ENCODE measurements around the gene RAD52. TPM values are rescaled to one million over a fixed set of nuclear protein-coding genes. Genes with fewer than 3 reads are reported as not detected.

RAD52 gene
- total RNA-seq, 1 donor = 10.8 TPM

DNA sequence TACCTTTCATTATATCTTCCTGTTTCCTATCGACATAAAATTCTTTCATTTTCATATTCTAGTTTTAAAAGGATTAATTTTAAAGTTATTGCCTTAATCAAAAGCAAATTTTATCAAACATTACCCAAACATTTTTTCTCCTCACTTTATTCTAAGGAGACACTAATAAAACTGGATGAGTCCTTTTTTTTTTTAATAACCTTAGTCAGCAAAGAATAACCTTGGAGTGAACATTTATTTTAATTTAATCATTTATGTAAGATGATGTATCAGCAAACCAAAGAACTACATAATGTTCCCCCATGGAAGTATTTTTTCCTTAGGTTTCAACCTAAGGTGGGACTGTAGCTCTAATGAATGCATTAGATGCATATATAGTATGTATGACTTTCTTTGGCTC, 83.9 kb downstream of the RAD52 start:
- H3K4me3 ChIP-seq (ENCODE audit: low read depth, low read length) = no peak overlapping the region
- no peak for DNase-seq (ENCODE audit: low read depth)
- TF ChIP-seq, protein P1, sequence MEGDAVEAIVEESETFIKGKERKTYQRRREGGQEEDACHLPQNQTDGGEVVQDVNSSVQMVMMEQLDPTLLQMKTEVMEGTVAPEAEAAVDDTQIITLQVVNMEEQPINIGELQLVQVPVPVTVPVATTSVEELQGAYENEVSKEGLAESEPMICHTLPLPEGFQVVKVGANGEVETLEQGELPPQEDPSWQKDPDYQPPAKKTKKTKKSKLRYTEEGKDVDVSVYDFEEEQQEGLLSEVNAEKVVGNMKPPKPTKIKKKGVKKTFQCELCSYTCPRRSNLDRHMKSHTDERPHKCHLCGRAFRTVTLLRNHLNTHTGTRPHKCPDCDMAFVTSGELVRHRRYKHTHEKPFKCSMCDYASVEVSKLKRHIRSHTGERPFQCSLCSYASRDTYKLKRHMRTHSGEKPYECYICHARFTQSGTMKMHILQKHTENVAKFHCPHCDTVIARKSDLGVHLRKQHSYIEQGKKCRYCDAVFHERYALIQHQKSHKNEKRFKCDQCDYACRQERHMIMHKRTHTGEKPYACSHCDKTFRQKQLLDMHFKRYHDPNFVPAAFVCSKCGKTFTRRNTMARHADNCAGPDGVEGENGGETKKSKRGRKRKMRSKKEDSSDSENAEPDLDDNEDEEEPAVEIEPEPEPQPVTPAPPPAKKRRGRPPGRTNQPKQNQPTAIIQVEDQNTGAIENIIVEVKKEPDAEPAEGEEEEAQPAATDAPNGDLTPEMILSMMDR (IDR thresholded peaks at IDR 0.05; ENCODE audit: insufficient read depth, low read length) = no peak

DNA sequence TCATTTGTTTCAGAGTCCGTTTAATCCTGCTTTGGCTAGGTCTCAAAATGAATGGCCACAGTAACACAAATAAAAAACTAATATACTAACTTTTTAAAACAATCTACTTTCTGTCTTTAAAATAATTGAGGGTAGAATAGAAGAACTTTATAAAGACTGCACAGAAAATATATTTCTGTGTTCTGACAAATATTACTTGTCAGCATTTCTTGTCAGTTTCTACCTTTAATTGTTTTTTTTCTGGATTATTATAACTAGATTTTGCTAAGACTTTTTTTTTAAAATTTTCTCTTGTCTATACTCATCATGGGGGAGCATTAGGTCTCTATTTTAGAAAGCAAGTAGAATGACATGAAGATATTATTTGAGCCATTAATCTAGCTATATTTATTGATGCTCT, 86.2 kb downstream of the RAD52 start:
- DNase-seq (ENCODE audit: low read depth) = no peak
- TF ChIP-seq, protein P1 (IDR thresholded peaks at IDR 0.05; ENCODE audit: insufficient read depth, low read length) = no peak
- no peak overlapping the region for H3K4me3 ChIP-seq (ENCODE audit: low read depth, low read length)

DNA sequence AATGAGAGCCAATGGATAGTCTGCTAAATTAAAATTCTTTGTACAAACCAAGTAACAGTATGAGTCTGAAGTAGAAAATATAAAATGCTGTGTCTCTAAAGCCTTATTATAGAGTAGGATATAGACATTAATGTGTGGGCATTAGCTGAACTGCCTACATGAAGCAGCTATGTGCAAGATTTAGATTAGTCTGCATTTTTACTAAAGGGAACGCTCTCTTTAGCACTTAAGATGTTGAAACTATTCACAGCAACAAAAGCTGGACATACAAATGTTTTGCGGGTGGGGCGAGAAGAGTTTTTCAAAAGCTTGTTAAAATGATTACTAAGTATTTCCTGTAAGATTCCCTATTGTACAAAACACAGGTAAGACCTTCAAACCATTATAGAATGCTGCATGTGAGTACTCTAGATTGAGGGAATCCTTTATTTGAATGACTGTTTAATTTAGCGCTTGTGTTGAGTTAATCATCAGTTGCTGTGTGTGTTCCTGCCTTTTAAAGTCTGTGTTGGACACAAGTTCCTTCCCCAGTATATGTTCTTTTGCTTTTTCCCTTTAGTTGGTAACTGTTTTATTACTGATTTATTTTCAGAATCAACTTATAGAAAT, 87.1 kb downstream of the RAD52 start:
- H3K4me3 ChIP-seq (ENCODE audit: low read depth, low read length) = no peak overlapping the region
- TF ChIP-seq, protein P1 (IDR thresholded peaks at IDR 0.05; ENCODE audit: insufficient read depth, low read length) = no peak
- no peak for DNase-seq (ENCODE audit: low read depth)

Other genes starting within 250 kb of the RAD52 start
- gene WNK1, start 197.1 kb downstream of the RAD52 start, total RNA-seq (ENCODE audit: low replicate concordance) = 57.8 and 91.7 TPM in 2 replicates
- 50.9 and 93.1 TPM in 2 replicates for gene ERC1, start 41.5 kb upstream of the RAD52 start, total RNA-seq (ENCODE audit: low replicate concordance)